ENCODE measurements around the gene SRSF8.
A peak's percentile ranks its signal among the peaks of the same experiment; 100 is the strongest.
"Not testable (repeated sequence)": the region's sequence is repeated elsewhere in the genome, so short reads cannot be mapped to it uniquely, and the experiment has no call there.

The SRSF8 gene, protein sequence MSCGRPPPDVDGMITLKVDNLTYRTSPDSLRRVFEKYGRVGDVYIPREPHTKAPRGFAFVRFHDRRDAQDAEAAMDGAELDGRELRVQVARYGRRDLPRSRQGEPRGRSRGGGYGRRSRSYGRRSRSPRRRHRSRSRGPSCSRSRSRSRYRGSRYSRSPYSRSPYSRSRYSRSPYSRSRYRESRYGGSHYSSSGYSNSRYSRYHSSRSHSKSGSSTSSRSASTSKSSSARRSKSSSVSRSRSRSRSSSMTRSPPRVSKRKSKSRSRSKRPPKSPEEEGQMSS

DNA sequence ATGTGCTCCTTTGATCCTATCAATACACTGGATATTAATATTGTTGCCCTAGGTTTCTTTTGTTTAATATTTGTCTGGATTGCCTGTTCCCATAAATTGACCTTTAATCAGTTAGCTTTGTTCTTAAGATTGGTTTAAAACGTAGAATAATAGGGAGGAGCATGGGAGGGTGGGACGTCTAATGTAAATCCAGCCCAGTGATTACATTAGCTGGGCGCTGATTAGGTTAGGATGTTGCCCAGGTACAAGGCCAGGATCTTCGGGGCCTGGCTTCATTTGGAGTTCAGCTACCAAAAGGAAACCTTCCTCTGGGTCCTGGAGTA, at the start of gene SRSF8:
Gene SRSF8 (plus strand): TSS at position 204 of the 323 bp plus-strand sequence. CDS start 308 bp downstream, outside the sequence.
- peak within 1 kb of the TSS; percentile 82 for H3K4me3 ChIP-seq (replicated peaks; ENCODE audit: low read depth, low read length)
- no peak for DNase-seq (ENCODE audit: extremely low read depth, low read depth)
- TF ChIP-seq, protein P1, sequence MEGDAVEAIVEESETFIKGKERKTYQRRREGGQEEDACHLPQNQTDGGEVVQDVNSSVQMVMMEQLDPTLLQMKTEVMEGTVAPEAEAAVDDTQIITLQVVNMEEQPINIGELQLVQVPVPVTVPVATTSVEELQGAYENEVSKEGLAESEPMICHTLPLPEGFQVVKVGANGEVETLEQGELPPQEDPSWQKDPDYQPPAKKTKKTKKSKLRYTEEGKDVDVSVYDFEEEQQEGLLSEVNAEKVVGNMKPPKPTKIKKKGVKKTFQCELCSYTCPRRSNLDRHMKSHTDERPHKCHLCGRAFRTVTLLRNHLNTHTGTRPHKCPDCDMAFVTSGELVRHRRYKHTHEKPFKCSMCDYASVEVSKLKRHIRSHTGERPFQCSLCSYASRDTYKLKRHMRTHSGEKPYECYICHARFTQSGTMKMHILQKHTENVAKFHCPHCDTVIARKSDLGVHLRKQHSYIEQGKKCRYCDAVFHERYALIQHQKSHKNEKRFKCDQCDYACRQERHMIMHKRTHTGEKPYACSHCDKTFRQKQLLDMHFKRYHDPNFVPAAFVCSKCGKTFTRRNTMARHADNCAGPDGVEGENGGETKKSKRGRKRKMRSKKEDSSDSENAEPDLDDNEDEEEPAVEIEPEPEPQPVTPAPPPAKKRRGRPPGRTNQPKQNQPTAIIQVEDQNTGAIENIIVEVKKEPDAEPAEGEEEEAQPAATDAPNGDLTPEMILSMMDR (IDR thresholded peaks at IDR 0.05; ENCODE audit: low read depth, low read length, missing control alignments), result no peak

DNA sequence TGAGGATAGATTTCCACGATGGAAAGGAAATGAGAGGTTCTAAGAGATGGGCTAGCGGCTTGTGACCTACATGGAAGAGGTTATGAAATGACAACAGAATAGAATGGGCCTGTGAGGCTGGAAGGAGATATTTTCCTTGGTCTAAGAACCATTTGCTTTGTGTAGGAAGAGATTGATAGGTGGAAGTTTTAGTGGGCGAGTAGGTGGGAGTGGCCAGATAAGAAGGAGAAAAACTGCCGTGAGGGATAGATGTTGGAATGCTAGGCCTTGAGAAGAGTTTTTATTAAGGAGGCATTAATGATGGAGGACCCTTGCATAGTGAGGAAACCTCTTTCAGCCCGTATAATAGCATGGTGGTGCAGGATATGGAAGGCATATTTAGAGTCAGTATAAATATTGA, 45.3 kb upstream of the SRSF8 start:
- not testable (repeated sequence) for H3K4me3 ChIP-seq (replicated peaks; ENCODE audit: low read depth, low read length); DNase-seq (ENCODE audit: extremely low read depth, low read depth)

DNA sequence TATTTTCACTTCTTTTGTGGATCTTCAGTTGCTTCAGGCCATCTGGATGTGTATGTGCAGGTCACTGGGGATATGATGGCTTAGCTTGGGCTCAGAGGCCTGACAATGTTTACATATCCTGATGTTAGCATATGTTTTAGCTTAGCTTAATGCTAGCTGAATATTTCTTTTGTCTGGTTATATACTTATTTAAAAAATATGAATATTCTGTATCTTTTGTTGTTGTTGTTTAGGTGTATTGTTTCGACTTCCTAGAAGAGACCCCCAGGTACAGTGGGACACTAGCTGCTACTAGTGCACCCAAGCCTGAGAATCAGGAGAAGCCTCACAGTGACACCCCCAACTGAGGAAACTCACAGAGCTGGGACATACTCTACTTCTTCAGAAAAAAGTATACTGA, 41.8 kb upstream of the SRSF8 start, which contains the start of gene KDM4E:
Gene KDM4E (plus strand): TSS at position 301 of the 400 bp plus-strand sequence. CDS start 300 bp downstream, outside the sequence.
- no peak within 1 kb of the TSS for H3K4me3 ChIP-seq (replicated peaks; ENCODE audit: low read depth, low read length)
- TF ChIP-seq, protein P1 (IDR thresholded peaks at IDR 0.05; ENCODE audit: low read depth, low read length, missing control alignments), result no peak

DNA sequence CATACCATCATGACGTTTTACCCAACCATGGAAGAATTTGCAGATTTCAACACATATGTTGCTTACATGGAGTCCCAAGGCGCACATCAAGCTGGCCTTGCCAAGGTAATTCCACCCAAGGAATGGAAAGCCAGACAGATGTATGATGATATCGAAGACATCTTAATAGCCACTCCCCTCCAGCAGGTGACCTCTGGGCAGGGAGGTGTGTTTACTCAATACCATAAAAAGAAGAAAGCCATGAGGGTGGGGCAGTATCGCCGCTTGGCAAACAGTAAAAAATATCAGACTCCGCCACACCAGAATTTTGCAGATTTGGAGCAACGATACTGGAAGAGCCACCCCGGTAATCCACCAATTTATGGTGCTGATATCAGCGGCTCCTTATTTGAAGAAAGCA, 41.1 kb upstream of the SRSF8 start:
- H3K4me3 ChIP-seq (replicated peaks; ENCODE audit: low read depth, low read length); DNase-seq (ENCODE audit: extremely low read depth, low read depth): not testable (repeated sequence)

More for the DNA sequence above, 41.8 kb upstream of the SRSF8 start, which contains the start of gene KDM4E:
- DNase-seq (ENCODE audit: extremely low read depth, low read depth), result no peak

DNA sequence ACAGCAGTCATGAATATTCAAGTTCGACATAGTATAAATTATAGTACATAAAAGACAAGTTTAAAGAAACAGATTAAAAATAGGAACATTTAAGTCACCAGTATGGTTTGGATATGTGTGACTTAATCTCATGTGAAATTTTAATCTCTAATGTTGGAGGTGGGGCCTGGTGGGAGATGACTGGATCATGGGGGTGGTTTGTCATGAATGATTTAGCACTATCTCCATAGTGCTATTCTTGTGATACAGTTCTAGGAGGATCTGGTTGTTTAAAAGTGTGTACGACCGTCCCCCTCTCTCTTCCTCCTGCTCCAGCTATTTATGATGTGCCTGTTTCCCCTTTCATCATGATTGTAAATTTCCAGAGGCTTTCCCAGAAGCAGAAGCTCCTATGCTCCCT, 38.4 kb upstream of the SRSF8 start:
- TF ChIP-seq, protein P1 (IDR thresholded peaks at IDR 0.05; ENCODE audit: low read depth, low read length, missing control alignments), result no peak
- no peak for DNase-seq (ENCODE audit: extremely low read depth, low read depth)
- H3K4me3 ChIP-seq (replicated peaks; ENCODE audit: low read depth, low read length), result no peak overlapping the region

DNA sequence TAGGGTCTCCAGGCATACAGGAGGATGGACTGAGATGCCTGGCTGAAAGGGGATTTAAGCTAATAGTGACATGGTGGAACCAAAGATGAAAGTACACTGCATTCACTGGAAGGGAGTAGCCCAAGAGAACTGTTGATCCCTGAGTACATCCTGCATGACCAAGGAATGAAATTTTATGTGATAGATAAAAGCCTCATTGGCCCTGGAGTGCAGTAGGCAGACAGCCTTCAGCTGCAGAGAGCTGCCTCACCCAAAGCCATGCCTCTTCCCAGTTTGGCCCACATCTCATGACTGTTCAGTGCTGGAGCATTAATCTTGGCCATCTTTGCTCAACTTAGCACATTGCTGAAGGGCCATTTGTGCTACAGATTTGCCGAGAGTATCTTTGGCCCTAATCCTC, 33.7 kb upstream of the SRSF8 start:
- DNase-seq (ENCODE audit: extremely low read depth, low read depth), result no peak
- TF ChIP-seq, protein P1 (IDR thresholded peaks at IDR 0.05; ENCODE audit: low read depth, low read length, missing control alignments), result no peak
- H3K4me3 ChIP-seq (replicated peaks; ENCODE audit: low read depth, low read length), result no peak overlapping the region

DNA sequence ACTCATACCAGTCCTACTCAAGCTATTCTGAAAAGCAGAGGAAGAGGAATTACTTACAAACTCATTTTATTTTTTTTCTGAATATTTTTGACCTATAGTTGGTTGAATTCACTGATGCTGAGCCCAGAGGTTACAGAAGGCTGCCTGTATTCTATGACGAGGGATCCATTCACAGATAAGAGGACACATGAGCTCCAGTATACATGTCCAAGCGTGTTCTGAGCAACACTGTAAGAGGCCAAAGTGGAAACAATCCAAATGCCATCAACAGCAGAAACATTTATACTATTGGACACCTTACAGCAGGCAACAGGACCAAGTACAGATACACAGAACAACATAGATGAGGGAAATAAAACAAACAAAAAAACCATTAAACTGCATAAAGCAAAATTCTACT, 31.4 kb upstream of the SRSF8 start:
- no peak for DNase-seq (ENCODE audit: extremely low read depth, low read depth)
- no peak overlapping the region for H3K4me3 ChIP-seq (replicated peaks; ENCODE audit: low read depth, low read length)
- TF ChIP-seq, protein P1 (IDR thresholded peaks at IDR 0.05; ENCODE audit: low read depth, low read length, missing control alignments), result no peak

DNA sequence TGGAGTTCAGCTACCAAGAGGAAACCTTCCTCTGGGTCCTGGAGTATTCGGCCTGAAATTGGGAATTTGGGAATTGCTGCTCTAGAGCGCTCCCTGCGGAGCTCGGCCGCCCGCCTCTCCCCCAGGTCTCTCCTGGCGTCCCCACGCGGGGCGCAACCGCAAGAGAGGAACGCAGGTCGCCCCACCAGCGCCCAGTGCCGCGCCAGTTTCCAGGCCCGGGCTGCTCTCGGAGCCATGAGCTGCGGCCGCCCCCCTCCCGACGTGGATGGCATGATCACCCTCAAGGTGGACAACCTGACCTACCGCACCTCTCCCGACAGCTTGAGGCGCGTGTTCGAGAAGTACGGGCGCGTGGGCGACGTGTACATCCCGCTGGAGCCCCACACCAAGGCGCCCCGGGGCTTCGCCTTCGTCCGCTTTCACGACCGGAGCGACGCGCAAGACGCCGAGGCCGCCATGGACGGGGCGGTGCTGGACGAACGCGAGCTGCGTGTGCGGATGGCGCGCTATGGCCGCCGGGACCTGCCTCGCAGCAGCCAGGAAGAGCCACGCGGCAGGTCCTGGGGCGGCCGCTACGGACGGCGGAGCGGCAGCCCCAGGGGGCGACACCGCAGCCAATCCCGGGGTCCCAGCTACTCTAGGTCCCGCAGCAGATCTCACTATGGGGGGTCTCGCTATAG, 29.2 kb upstream of the SRSF8 start:
- H3K4me3 ChIP-seq (replicated peaks; ENCODE audit: low read depth, low read length), result 0 out of 2 replicates have a peak overlapping the region, but pooled peaks have one; percentile 5
- not testable (repeated sequence) for DNase-seq (ENCODE audit: extremely low read depth, low read depth)

Data from HFF-Myc (cell line).